ENCODE results near the gene FGGY. TPM values are rescaled to one million over a fixed set of nuclear protein-coding genes. Genes with fewer than 3 reads are reported as not detected.
"Not testable (repeated sequence)": the region's sequence is repeated elsewhere in the genome, so short reads cannot be mapped to it uniquely, and the experiment has no call there.

FGGY gene
- 23.1 TPM for total RNA-seq
- long read RNA-seq, partial matches to known transcripts = 0 of 29 reads
- long read RNA-seq, other reads (novel, unspliced or antisense) = 27 of 29 reads

GRCh38 chr1:59296358-59297256 lies at the start of gene FGGY:
Gene FGGY, plus strand, starts transcription at chr1:59297094. Its CDS starts 24,456 bp downstream, at chr1:59321550.
- ATAC-seq (ENCODE audit: poor library complexity) = peak; percentile 93
- DNase-seq = peak; percentile 99
- intact Hi-C loops (cut with DNase I) = loop anchor here (2.0 to 10.0 kb wide), 5 partner anchors 142 to 512 kb away; partner anchors contain the start of gene JUN

- DNase-seq = no peak
- intact Hi-C loops (cut with DNase I) = no loop called here
- no peak for ATAC-seq (ENCODE audit: poor library complexity)
Measured at GRCh38 chr1:59248758-59249157, 48.1 kb upstream of the FGGY start.

- ATAC-seq (ENCODE audit: poor library complexity) = peak; percentile 65
- DNase-seq = no peak
- intact Hi-C loops (cut with DNase I) = no loop called here
Measured at GRCh38 chr1:59249396-59250137, 47.3 kb upstream of the FGGY start.

- DNase-seq; ATAC-seq (ENCODE audit: poor library complexity); intact Hi-C loops (cut with DNase I): not testable (repeated sequence)
Measured at GRCh38 chr1:59251061-59251460, 45.8 kb upstream of the FGGY start.

GRCh38 chr1:59256429-59256828 lies 40.5 kb upstream of the FGGY start:
- DNase-seq; ATAC-seq (ENCODE audit: poor library complexity); intact Hi-C loops (cut with DNase I): not testable (repeated sequence)

- intact Hi-C loops (cut with DNase I) = no loop called here
- DNase-seq (no peak), ATAC-seq (ENCODE audit: poor library complexity) (no peak)
Measured at GRCh38 chr1:59258412-59259032, 38.4 kb upstream of the FGGY start.

- intact Hi-C loops (cut with DNase I) = no loop called here
- DNase-seq (no peak), ATAC-seq (ENCODE audit: poor library complexity) (peak; percentile 86)
Measured at GRCh38 chr1:59261537-59261936, 35.4 kb upstream of the FGGY start.

GRCh38 chr1:59262631-59263030 lies 34.3 kb upstream of the FGGY start:
- ATAC-seq (ENCODE audit: poor library complexity) (no peak), DNase-seq (no peak)
- intact Hi-C loops (cut with DNase I) = no loop called here

GRCh38 chr1:59263111-59263510 lies 33.8 kb upstream of the FGGY start:
- no peak for DNase-seq
- intact Hi-C loops (cut with DNase I) = no loop called here
- no peak for ATAC-seq (ENCODE audit: poor library complexity)

- ATAC-seq (ENCODE audit: poor library complexity) (no peak), DNase-seq (no peak)
- intact Hi-C loops (cut with DNase I) = no loop called here
Measured at GRCh38 chr1:59265622-59266021, 31.3 kb upstream of the FGGY start.

- ATAC-seq (ENCODE audit: poor library complexity) = peak; percentile 74
- intact Hi-C loops (cut with DNase I) = no loop called here
- no peak for DNase-seq
Measured at GRCh38 chr1:59266180-59266926, 30.5 kb upstream of the FGGY start.

- intact Hi-C loops (cut with DNase I) = no loop called here
- ATAC-seq (ENCODE audit: poor library complexity) (no peak), DNase-seq (no peak)
Measured at GRCh38 chr1:59266927-59267293, 30.0 kb upstream of the FGGY start.

GRCh38 chr1:59268406-59268805 lies 28.5 kb upstream of the FGGY start:
- intact Hi-C loops (cut with DNase I) = no loop called here
- no peak for DNase-seq
- ATAC-seq (ENCODE audit: poor library complexity) = no peak

- ATAC-seq (ENCODE audit: poor library complexity) = no peak
- DNase-seq = no peak
- intact Hi-C loops (cut with DNase I) = no loop called here
Measured at GRCh38 chr1:59271561-59272260, 25.2 kb upstream of the FGGY start.

- ATAC-seq (ENCODE audit: poor library complexity) = peak; percentile 49
- intact Hi-C loops (cut with DNase I) = no loop called here
- DNase-seq = no peak
Measured at GRCh38 chr1:59272507-59272906, 24.4 kb upstream of the FGGY start.

- ATAC-seq (ENCODE audit: poor library complexity) (no peak), DNase-seq (no peak)
- intact Hi-C loops (cut with DNase I) = no loop called here
Measured at GRCh38 chr1:59276439-59276851, 20.4 kb upstream of the FGGY start.

- intact Hi-C loops (cut with DNase I) = no loop called here
- DNase-seq (no peak), ATAC-seq (ENCODE audit: poor library complexity) (no peak)
Measured at GRCh38 chr1:59278780-59279354, 18.0 kb upstream of the FGGY start.

GRCh38 chr1:59279645-59280044 lies 17.2 kb upstream of the FGGY start:
- DNase-seq = no peak
- intact Hi-C loops (cut with DNase I) = no loop called here

More at GRCh38 chr1:59279645-59280044, 17.2 kb upstream of the FGGY start:
- ATAC-seq (ENCODE audit: poor library complexity) = no peak

Data from Right ventricle myocardium superior (tissue), 1 donor.